Inferior parietal cortex (tissue), 1 donor: ENCODE data around the gene ARHGAP19.
"Not testable (repeated sequence)": the region's sequence is repeated elsewhere in the genome, so short reads cannot be mapped to it uniquely, and the experiment has no call there.

Source experiments
- DNase-seq: peaks from one replicate; pipeline ENCODE4 v3.0.0-alpha.2; 2016; ENCODE audit errors: extremely low spot score

The ARHGAP19 gene

DNA sequence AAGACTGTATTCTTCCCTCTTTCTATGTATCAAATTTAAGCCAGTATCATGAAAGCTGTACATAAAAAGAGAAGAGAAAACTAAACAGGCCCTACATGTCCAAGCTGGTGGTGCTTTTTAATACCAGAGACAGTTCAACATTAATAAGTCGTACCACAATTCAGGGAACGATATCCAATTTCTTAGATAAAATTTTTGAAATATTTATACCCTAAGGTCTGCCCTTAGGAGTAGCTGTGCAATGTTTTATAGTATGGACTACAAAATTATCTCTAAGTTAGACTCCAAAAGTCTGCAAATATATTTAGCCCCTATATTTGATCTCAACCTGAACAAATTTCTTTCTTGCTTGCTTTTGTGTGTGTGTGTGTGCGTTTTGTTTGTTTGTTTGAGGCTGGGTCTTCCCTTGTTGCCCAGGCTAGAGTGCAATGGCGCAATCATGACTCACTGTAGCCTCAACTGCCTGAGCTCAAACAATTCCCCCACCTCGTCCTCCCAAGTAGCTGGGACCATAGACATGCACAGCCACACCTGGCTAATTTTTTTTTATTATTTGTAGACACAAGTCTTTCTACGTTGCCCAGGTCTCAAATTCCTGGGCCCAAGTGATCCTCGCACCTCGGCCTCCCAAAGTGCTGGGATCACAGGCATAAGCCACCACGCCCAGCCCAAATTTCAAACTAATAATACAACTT lies 13.2 kb downstream of the ARHGAP19 start:
- no peak for DNase-seq

- peak; percentile 79 for DNase-seq
These were observed 13.9 kb downstream of the ARHGAP19 start for GRCh38 chr10:97278491-97278989.

DNA sequence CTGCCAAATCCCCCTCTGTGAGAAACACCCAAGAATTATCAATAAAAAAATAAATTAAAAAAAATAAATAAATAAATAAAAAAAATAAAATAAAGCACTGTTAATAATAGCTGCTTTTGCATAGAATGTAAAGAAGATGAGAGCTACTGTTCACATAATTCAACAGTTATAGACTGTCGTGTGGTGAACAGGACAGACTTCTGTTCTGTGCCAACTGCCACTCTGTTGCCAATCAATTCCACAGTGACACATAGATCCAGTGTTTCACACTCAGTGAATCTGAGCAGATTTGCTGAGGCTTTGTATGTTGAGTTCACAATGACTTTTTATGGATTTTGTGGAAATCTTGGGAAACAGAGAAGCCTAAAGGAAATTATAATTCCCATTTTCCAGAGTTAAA lies 14.9 kb downstream of the ARHGAP19 start:
- no peak for DNase-seq

DNA sequence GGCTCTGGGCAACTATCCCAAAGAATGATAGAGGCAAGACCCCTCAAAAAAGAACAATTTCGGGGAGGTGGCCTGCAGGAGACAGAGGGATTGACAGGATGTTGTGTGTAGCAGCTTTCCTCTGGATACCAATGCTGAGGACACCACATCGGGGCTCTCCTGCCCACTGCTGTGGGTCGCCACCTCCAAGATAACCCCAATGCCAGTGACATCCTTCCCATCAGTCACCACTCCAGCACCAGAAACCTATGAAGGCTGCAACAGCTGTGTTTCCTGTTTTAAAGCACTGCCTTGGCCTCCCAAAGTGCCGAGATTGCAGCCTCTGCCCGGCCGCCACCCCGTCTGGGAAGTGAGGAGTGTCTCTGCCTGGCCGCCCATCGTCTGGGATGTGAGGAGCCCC lies 17.6 kb downstream of the ARHGAP19 start:
- DNase-seq = no peak

- DNase-seq = no peak
These were observed 18.7 kb downstream of the ARHGAP19 start for GRCh38 chr10:97273700-97274099.

- no peak for DNase-seq
These were observed 21.8 kb downstream of the ARHGAP19 start for GRCh38 chr10:97270523-97271154.

DNA sequence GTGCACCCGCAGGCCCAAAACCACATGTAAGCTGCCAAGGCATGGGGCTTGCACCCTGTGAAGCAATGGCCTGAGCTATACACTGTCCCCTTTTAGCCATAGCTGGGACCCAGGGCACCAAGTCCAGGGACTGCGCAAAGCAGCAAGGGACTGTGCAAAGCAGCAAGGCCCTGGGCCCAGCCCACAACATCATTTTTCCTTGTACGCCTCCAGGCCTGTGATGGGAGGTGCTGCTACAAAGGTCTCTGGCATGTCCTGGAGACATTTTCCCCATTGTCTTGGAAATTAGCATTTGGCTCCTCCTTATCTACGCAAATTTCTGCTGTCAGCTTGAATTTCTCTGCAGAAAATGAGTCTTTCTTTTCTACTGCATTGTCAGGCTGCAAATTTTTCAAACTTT lies 24.8 kb downstream of the ARHGAP19 start:
- DNase-seq = no peak

DNA sequence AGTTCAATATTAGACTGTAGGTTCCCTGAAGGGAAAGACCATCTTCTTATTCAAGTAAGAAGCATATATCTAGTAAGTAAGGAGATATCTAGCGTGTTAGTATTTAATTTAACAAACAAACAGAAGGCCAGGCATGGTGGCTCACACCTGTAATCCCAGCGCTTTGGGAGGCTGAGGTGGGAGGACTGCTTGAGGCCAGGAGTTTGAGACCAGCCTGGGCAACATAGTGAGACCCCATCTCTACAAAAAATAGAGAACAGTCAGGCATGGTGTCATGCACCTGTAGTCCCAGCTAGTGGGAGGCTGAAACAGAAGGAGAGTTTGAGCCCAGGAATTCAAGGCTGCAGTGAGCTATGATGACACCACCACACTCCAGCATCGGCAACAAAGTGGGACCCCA lies 27.3 kb downstream of the ARHGAP19 start:
- not testable (repeated sequence) for DNase-seq

DNA sequence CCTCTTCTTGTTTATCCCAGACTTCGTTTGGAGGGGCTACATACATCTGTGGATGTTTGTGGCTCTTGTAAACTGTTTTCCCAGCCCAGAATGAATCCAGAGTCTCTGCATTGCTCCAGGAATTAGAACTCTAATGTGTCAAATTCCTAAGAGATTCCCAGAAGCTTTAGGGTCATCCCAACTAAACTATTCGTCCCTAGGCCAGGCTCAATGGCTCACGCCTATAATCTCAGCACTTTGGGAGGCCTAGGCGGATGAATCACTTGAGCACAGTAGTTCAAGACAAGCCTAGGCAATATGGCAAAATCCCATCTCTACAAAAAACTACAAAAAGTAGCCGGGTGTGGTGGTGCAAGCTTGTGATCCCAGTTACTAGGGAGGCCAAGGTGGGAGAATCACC lies 28.5 kb downstream of the ARHGAP19 start:
- no peak for DNase-seq

DNA sequence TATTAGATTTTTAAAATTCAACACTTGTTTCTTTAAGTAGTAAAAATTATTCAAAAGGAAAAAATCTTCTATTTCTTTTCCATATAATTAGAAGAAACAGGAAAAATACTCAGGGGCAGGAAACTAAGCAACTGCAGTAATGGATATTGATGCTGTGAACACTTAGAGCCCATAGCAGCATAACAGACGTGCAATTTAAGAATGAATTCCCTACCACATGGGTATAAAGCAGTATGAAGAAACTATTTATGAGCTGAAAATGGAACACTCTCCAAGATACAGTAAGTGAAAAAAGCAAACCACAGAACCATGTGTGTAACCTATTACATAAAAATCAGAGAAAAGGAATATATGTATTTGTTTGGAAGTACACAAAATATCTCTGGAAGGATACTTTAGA lies 30.8 kb downstream of the ARHGAP19 start:
- no peak for DNase-seq

DNA sequence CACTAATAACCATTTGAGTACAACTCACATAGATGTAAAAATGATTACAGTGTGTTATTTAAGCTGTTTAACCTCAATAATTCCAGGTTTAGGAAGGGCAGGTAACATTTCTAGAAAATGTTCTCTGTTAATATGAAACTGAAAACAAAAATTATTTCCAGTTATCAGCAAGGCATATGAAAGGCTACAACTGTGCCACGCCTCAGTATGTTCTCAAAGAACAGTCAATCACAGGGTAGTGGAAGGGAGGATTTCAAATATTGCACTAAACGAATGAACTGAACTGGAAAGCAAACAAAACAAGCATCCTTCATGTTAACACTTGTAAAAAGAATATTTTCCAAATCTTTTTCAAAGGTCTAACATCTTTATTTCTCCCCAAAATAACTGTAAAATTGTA lies 31.3 kb downstream of the ARHGAP19 start:
- no peak for DNase-seq

GRCh38 chr10:97259119-97259518 lies 33.3 kb downstream of the ARHGAP19 start:
- no peak for DNase-seq

DNA sequence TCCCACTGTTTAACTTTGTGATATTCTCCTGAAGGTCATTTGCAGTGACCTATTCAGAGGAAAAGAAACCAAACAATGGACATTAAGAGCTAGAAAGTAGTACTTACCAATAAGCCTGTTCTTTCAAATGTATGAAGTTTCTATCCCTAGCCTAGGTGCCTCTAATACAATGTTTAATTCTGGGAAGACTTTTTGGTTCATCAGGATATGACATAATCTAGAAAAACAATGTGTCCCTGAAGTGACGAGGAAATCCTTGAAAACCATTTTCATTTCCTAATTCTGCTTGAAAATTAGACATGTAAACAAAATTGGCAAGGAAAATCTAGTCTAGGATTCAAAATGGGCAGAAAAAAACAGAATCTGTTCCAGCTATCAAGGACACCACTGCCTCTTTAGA lies 36.1 kb downstream of the ARHGAP19 start:
- no peak for DNase-seq

DNA sequence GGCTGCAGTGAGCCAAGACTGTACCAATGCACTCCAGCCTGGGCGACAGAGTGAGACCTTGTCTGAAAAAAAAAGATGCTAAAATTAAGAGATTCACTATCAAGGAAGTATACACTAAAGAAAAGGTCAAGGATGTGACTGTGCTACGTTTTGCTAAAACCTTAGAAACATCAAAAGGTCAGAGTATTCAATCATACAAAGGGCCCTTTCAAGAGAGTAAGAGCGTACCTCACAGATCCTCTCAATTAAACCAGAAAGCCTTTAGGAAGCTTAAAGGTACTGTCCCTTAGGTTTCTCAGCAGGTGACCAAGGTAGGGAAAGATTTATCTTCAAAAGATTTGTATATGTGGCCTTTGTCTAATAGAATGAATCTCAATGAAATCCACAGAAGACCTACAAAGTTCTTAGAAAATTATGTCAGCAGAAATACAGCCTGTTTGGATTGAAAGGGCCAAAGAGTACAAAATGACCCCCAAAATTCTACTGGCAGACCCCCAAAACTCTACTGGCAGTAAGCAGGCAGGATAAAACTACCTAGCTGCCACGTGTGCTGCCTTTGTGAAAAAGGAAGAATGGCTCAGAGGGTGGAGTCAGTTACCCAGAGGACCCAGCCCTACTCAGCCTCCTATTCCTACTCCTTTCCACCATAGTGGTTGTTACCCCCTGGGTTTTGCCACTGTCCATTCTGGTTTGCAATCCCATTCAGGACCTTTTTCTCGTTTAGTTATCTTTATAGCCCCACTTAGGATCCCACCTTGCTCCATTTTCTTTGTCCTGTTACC lies 36.7 kb downstream of the ARHGAP19 start:
- DNase-seq = no peak

DNA sequence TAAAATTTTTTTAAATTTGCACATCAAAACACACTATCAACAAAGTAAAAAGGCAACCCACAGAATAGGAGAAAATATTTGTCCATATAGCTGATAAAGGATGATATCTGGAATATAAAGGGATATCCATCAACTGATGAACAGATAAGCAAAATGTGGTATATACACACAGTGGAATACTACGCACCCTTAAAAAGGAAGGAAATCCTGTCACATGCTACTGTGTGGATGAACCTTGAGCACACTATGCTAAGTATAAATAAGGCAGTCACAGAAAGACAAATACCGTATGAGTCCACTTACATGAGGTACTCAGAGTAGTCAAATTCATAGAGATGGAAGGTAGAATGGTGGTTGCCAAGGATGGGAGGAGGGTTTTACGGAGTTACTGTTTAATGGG lies 37.7 kb downstream of the ARHGAP19 start:
- no peak for DNase-seq

DNA sequence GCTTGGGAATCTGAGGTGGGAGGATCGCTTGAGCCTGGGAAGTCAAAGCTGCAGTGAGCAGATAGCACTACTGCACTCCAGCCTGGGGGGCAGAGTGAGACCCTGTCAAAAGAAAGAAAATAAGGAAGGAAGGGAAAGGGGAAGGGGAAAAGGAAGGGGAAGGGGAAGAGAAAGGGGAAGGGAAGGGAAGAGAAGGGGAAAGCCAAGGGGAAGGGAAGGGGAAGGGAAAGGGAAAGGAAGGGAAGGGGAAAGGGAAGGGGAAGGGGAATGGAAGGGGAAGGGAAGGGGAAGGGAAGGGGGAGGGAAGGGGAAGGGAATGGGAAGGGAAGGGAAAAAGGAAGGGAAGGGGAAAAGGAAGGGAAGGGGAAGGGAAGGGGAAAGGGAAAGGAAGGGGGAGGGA lies 41.5 kb downstream of the ARHGAP19 start:
- DNase-seq = no peak

DNA sequence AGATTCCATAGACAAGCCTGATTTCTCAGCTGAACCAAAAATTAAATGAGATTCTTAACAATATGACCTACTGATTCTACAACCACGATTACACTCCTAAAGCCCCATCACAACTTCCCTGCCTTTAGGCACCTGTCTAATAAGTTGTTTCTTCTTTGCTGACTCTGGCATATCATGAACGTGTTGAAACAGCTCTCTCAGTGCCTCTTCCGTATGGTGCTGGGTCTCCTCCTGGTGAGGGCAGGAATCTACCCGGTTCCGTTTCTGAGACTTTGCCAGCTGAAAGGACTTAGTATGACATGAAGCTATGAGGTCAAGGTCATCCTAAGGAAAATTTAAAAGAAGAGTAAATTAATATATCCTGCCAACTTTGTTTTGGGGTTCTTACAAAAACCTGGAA lies 48.6 kb downstream of the ARHGAP19 start:
- DNase-seq = no peak

- DNase-seq = no peak
These were observed 53.6 kb downstream of the ARHGAP19 start for GRCh38 chr10:97238855-97239254.

DNA sequence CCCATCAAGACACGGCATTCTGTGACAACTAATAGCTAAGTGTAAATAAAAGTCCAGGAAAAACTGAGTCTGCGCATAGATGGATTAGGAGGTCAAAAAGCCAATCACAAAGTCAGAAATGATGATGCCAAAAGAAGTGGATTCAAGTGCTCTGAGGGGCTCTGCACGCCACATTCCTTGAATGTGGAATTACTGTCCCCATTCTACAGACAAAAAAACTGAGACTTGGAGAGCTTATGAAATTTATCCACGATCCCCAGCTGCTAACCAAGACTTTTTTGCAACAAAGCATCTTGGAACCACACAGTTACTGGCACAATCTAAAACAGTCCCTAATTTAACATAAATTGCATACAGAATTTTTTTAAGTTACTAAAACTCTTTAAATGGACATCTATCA lies 57.1 kb downstream of the ARHGAP19 start:
- DNase-seq = no peak

- peak; percentile 74 for DNase-seq
These were observed 58.0 kb downstream of the ARHGAP19 start for GRCh38 chr10:97234400-97234799.

GRCh38 chr10:97230146-97230545 lies 62.3 kb downstream of the ARHGAP19 start:
- no peak for DNase-seq

DNA sequence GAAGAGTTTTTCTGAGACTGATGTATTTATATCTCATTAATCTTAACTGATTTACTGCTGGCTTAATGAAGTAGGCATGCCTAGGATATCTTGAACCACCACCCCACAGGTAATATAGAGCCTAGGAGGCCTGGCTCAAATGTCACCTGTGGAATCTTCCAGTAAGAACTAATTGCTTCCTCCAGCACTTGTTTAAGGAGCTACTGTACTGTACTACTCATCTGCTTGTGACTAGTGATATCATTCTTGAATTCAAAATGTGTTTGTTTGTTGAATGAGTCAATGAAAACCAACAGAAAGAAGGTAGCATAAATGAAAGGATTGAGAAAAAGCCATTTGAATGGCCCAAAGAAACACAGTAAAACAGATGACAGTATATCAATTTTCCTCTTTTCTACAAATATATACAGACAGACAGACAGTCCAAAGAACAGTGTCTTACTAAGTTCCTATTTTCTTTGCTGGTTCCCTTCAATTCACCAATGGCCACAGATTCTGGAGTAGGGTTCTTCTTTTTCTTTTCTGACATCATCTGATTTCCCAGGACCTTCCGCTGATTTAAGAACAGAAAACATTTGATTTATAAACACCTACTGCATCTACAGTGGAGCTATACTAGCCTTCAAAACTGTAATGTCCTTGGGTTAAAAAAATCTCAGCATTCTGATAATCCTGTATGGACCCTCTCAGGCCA lies 63.0 kb downstream of the ARHGAP19 start:
- DNase-seq = no peak
